GM21529 (cell line): ENCODE results near the gene ALCAM.

ENCODE experiments used
- ATAC-seq: cut with Tn5 transposase; IDR thresholded peaks from one replicate; pipeline ENCODE4 v1.9.1; 2021; ENCODE audit not compliant: unreplicated experiment

Gene ALCAM

GRCh38 chr3:105523501-105523900 is 156.8 kb downstream of the ALCAM start:
- ATAC-seq = no peak

DNA sequence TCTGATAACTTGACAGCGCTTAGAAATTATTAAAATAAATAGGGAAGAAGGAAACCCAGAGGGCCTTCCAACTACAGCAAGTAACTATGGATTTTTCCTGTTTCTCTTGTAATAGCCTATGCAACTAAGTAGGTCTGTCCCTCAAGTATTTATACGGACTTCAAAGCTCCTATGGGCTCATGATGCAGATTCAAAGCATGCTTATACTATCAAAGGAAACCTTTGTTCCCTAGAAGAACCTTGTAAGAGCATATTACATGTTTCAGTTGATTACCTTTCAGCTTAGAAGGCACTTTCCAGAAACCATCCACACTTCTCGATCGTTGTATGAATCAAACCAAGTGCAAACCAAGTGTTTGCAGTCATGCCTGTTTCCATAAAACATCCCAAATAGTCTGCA is 158.8 kb downstream of the ALCAM start:
- ATAC-seq = no peak

DNA sequence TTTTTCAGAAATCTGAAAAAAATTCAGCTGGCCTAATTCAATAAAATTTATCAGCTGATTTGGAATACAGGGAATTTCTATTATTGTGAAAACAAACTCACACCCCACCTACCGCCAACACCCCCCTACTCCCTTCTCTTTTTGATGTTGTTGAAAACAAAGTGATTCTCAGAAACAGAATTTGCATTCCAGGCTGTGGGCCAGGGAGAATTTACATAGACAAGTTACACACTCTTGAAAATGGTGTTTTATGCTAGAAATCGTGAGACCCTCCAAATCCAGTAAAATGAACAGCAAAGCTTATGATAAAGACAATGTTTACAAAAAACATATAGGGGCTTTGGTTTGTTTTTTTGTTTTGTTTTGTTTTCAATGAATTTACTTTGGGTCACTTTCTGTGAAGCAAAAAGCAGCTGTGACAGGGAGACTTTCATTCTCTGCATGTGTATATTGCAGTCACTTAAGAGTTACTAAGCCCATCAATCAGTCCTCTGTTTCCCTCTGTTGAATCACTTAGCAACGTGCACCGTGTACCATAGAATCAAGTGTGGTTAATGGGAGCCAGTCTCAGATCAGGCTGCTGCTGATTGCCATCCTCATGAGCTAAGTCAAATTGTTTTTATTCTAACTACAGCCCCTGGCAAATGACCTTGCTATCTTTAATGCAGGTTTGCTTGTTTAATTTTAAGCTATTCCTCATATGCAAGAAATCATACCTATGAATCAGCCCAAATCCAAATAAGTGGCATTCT is 159.8 kb downstream of the ALCAM start:
- no peak for ATAC-seq

DNA sequence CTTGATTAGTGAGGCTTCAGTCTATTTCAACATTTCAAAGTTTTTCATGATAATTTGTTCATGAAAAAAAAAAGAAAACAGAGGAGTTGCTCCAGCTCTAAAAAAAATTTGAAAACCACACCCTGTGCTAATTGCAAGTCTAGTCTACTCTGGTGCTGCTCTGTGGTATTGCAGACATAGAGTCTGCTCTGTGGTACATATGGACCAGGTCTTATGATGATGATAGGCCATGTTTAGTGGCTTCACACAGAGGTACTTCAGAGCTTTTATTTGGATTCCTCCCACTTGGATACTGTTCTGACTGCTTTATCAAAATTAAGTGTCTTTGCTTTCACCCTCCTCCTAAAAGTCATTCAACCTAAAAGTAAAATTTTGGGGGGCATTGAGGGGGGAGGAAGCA is 160.8 kb downstream of the ALCAM start:
- no peak for ATAC-seq

DNA sequence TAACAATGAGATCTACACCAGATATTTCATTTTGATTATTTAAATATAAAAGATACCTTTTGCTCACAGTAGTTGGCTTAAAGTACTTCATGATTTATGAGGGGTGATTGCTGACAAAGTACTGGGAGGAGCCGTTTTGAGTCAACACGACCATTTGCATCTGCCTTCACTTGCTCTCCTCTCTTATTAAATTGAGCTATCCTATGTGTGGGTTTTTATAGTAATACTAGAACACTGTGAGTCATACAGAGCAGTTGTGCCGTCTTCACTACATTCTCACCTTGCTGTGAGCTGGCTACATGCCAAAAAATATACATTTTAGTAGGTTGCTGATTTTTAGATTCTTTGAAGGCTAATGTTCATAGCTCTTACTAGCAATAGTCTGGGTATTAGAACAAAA is 161.2 kb downstream of the ALCAM start:
- ATAC-seq = peak; percentile 70

- ATAC-seq = no peak
Observed at GRCh38 chr3:105528955-105529354, 162.2 kb downstream of the ALCAM start.

DNA sequence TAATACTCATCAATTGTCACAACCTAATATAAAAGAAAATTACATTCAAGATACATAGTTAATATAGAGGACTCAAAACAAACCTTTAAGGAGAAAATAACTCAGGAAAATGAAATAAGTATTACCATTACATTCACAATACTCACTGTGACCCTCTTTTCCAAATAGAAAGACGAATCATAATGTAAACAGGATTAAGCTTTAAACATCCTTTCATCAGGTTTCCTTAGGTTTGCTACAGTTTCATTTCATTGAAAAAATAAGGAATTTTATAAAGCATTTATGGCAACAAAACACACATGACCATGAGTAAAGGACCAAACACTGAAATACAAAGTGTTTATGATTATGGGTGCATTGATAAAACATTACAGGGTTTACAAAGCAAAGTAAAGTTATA is 162.7 kb downstream of the ALCAM start:
- no peak for ATAC-seq

- ATAC-seq = no peak
Observed at GRCh38 chr3:105532251-105532650, 165.5 kb downstream of the ALCAM start.

DNA sequence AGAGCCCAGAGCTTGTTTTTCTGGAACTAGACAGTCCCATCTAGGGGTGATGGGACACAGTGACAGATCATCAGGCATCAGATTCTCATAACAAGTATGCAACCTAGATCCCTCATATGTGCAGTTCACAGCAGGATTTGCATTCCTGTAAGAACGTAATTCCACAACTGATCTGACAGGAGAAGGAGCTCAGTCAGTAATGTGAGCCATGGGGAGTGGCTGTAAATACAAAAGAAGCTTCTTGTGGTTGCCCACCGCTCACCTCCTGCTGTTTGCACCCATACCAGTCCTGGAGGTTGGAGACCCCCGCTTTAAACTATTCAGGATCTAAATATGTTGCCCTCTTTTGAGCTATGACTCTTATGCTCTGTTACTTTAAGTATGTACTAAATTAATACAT is 167.3 kb downstream of the ALCAM start:
- ATAC-seq = no peak

DNA sequence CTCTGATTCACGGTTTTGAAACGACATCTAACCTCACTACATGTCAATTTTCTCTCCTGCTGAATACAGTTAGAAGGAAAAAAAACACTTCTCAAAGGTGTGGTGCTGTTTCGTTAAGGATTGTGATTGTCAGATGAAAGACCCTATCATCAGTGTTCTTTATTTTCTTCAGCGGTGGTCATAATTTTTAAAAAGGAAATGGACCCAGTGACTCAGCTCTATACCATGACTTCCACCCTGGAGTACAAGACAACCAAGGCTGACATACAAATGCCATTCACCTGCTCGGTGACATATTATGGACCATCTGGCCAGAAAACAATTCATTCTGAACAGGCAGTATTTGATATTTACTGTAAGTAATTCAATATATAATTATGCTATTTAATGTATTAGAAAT is 167.8 kb downstream of the ALCAM start:
- no peak for ATAC-seq

DNA sequence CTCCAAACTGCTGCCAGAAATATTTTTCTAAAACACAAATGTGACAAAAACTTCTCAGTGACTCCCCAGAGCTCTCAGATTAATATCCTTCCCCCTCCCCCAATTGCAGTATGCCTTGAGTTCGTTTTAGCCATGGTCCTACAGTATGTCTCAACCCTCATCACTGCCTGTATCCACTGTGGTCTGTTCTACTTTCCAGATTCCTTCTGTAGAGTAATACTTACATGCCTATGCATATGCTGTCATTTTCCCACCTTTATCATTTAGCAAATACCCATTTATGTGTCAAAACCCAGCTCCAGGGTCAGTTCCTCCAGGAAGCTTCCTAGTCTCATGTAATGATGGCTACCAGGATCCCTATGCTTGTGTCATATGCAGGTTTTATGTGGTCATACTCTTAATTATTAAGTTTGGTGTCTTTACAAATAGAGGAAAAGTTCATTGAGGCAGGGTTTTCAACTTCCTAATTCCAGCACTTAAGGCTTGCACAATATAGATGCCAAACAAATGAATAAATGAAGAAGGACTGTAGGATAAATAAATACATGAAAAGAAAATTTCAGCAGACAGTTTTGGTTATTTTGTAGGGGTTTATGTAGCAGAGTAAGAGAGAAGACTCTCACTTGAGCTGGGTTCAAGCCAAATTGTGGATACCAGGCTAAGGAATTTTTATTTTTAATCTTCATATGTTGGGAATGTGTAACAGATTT is 170.8 kb downstream of the ALCAM start:
- ATAC-seq = no peak

DNA sequence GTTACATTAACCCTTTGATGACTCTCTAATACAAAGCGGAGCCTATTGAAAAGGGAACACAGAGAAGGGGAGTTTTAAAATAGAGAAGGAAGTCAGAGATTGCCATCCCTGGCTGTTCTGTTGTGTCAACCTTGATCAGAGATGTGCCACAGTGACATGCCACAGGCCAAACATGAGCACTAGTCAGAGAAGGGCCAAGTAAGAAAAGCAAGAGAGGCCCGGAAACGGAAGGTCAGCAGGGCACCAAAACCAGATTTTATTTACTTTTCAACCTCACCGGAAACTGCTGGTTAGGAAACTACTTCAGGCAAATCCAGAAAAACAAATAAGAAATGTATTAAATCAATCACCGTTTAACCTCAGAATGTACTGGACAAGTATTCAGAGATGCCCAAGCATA is 171.8 kb downstream of the ALCAM start:
- no peak for ATAC-seq

DNA sequence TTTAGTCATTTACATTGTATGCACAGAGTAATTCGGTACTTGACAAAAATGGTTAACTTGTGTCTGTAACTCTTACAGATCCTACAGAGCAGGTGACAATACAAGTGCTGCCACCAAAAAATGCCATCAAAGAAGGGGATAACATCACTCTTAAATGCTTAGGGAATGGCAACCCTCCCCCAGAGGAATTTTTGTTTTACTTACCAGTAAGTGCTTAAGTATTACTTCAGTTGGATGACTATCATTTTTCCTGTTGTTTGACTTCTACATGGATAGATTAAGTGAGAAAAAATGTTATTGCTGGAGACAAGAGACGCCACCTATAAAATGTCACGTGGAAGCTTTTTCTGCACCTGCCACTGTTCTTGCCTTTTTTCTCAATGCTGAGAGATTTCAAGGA is 173.2 kb downstream of the ALCAM start:
- ATAC-seq = no peak

DNA sequence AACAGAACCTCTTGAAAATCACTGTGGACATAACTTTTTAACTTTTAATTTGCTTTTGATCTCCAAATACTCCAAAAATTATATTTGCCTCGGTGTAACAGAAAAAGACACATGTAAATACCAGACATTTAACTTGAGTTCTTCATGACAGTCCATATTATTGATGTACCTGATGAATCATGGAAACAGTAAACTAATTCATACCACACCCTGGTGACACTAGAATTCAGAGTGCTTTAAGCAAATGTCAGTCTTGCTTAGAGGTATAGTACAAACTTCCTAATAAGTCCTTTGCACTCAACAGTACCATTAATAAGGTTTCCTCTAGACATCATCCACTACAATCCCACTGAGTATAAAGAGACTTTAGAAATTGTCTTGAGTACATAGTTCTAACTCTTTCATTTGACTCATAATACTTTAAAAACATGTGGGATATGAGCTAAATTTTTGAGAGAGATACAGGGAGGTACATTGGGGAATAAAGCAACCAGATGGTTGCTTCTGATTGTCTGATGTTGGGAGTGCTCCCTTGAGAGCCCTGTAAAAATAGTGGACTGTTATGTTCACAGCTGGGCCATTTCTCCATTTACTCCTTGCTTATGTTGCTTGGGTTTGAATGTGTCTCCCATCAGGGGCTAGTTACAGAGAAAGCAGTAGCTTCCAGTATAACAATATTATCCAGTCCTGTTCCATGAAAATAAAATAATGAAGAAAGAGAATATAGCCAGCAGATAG is 175.7 kb downstream of the ALCAM start:
- ATAC-seq = no peak

DNA sequence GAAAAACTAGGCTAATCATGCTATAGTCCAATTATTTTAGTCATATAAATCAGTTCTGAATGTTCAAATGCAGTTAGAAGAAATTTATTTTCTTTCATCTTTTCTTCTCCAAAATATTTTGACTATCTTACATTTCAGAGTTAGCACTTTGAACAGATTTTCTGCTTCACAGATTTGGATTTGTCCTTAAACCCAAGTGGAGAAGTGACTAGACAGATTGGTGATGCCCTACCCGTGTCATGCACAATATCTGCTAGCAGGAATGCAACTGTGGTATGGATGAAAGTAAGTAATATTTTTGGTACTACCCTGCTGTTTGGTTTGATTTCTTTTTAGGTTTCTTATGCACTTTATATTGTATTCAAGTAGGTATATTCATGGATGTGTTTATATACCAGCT is 178.3 kb downstream of the ALCAM start:
- no peak for ATAC-seq

DNA sequence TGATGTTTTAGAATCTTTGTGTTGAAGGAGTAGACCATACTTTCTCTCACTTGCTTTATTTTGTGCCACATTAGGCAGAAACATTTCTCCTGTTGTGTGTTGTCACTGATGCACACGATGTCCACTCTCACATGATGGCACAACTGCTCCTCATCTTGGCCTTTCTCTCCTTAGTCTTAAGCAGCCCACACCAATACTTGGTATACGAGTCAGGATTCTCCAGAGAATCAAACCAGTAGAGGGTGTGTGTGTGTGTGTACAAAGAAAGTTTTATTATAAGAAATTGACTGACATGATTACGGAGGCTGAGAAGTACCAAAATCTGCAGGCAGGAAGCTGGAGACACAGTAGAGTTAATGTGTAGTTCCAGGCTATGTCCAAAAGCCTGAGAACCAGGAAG is 187.1 kb downstream of the ALCAM start:
- no peak for ATAC-seq

GRCh38 chr3:105555206-105555605 is 188.5 kb downstream of the ALCAM start:
- no peak for ATAC-seq

- no peak for ATAC-seq
Observed at GRCh38 chr3:105559856-105560255, 193.1 kb downstream of the ALCAM start.

DNA sequence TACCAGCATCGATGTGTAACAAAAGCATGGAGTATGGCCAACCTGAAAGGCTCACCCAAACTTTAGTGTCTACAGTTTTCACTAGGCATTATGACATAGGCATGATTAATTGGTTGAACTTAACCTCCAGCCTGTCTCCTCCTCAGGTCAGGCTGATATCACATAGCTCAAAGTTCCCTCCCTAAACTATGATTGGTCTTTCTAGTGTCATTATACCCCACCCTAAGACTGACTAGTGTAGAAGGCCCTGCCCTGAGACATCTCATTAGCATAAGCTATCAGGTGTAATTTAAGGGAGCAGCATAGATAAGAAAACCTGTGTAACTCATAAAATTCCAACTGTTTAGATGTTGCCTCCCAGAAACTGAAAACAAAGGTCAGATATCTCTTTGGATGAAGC is 195.2 kb downstream of the ALCAM start:
- ATAC-seq = no peak

- ATAC-seq = no peak
Observed at GRCh38 chr3:105564546-105565288, 198.0 kb downstream of the ALCAM start.

DNA sequence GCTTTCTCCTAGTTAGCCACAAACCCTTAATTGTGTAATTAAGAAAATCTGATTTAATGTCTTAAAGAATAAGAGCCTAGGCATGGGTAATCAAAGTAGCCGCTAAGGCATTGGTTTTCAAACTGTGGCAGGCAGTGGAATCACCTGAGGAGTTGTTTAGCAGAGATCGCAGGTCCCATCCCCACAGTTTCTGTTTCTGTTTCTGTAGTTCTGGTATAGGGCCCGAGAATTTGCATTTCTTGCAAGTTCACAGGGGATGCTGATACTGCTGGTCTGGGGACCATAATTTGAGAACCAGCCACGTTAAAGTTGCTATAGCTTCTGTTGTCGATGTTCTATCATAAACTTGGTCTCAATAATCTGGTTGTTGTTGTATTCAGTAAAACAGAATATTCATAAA is 204.3 kb downstream of the ALCAM start:
- no peak for ATAC-seq
